Right forelimb (tissue), 1 donor: ENCODE results near the gene IVL.

Experiments used
- DNase-seq: peaks from one replicate; pipeline ENCODE4 v3.0.0-alpha.2; 2018

IVL gene

GRCh38 chr1:152907686-152908601 lies at the start of gene IVL:
IVL (plus strand) TSS chr1:152908546; CDS start chr1:152909798, 1,252 bp downstream.
- no peak for DNase-seq

- no peak for DNase-seq
These were observed 48.6 kb upstream of the IVL start, which contains the start of gene LCE7A for GRCh38 chr1:152859696-152860095. LCE7A (plus strand) TSS chr1:152859996; CDS start chr1:152860698, 702 bp downstream.

GRCh38 chr1:152860129-152860528 lies 48.2 kb upstream of the IVL start:
- DNase-seq = no peak

GRCh38 chr1:152861374-152861773 lies 47.0 kb upstream of the IVL start:
- no peak for DNase-seq

- DNase-seq = no peak
These were observed 43.9 kb upstream of the IVL start for GRCh38 chr1:152864443-152864842.

GRCh38 chr1:152866321-152866720 lies 42.0 kb upstream of the IVL start:
- DNase-seq = no peak

- no peak for DNase-seq
These were observed 38.4 kb upstream of the IVL start for GRCh38 chr1:152869808-152870419.

GRCh38 chr1:152870831-152871730 lies 37.3 kb upstream of the IVL start:
- no peak for DNase-seq

- no peak for DNase-seq
These were observed 36.6 kb upstream of the IVL start for GRCh38 chr1:152871731-152872126.

GRCh38 chr1:152873495-152873894 lies 34.9 kb upstream of the IVL start:
- DNase-seq = no peak

- DNase-seq = no peak
These were observed 31.5 kb upstream of the IVL start for GRCh38 chr1:152876827-152877226.

- no peak for DNase-seq
These were observed 30.3 kb upstream of the IVL start, which contains the start of gene SMCP for GRCh38 chr1:152878042-152878441. SMCP (plus strand) TSS chr1:152878322; CDS start chr1:152884423, 6,101 bp downstream.

GRCh38 chr1:152879559-152880198 lies 28.7 kb upstream of the IVL start:
- no peak for DNase-seq

- DNase-seq = no peak
These were observed 28.0 kb upstream of the IVL start for GRCh38 chr1:152880316-152880715.

- DNase-seq = no peak
These were observed 27.4 kb upstream of the IVL start for GRCh38 chr1:152880907-152881306.

GRCh38 chr1:152884085-152884484 lies 24.3 kb upstream of the IVL start:
- DNase-seq = no peak

GRCh38 chr1:152884506-152884905 lies 23.8 kb upstream of the IVL start:
- DNase-seq = no peak

GRCh38 chr1:152884966-152885624 lies 23.3 kb upstream of the IVL start:
- no peak for DNase-seq

- no peak for DNase-seq
These were observed 22.3 kb upstream of the IVL start for GRCh38 chr1:152886085-152886484.

GRCh38 chr1:152886758-152887409 lies 21.5 kb upstream of the IVL start:
- no peak for DNase-seq

GRCh38 chr1:152888126-152888525 lies 20.2 kb upstream of the IVL start:
- DNase-seq = no peak
